Lower lobe of right lung (tissue), 2 donors: Measurements from ENCODE around the gene NKG7. TPM values are rescaled to one million over a fixed set of nuclear protein-coding genes. Genes with fewer than 3 reads are reported as not detected.

Experiments used
- ATAC-seq, 2 donors: fragments of 200-7000 bp; cut with Tn5 transposase; one replicate each; pipeline ENCODE4 v1.9.1; 2020 to 2022; ENCODE audit warnings: mild to moderate bottlenecking in 2 of 2, moderate library complexity in 2 of 2
- DNase-seq: peaks from one replicate; pipeline ENCODE4 v3.0.0-alpha.2; 2020
- H3K27ac ChIP-seq: fragments of 200-600 bp; one replicate; pipeline ENCODE4 v1.8.0; 2022
- H3K27me3 ChIP-seq: fragments of 200-600 bp; one replicate; pipeline ENCODE4 v1.8.0; 2022; ENCODE audit warnings: low read depth
- H3K36me3 ChIP-seq: fragments of 200-600 bp; one replicate; pipeline ENCODE4 v1.8.0; 2022; ENCODE audit warnings: mild to moderate bottlenecking
- H3K4me1 ChIP-seq: fragments of 200-600 bp; one replicate; pipeline ENCODE4 v1.8.0; 2022
- H3K4me3 ChIP-seq: fragments of 200-600 bp; one replicate; pipeline ENCODE4 v1.8.0; 2022; ENCODE audit warnings: mild to moderate bottlenecking
- H3K9me3 ChIP-seq: fragments of 200-600 bp; one replicate; pipeline ENCODE4 v1.8.0; 2022
- CTCF ChIP-seq: fragments of 200-600 bp; IDR thresholded peaks from one replicate; pipeline ENCODE4 v1.8.0; 2022; ENCODE audit warnings: antibody characterized with exemption, mild to moderate bottlenecking
- intact Hi-C: fragments of 100-400 bp; cut with DNase I; formaldehyde crosslinking; loops from one replicate; pipeline ENCODE4 v1.11.0; 2022
- total RNA-seq: library from RNA; stranded (reverse); fragmentation: NEBNext Ultra II Directional; extraction: Animal tissue kit (Norgen Biotek cat#: 25700); gene quantifications from one replicate; pipeline ENCODE4 v1.2.1, GENCODE V29; 2021
- donor health status: DM: no; HTN: yes; CAD: no; lungs with severe emphysema.

Gene NKG7
- total RNA-seq, 1 donor from 2014 or later, result 31.7 TPM

DNA sequence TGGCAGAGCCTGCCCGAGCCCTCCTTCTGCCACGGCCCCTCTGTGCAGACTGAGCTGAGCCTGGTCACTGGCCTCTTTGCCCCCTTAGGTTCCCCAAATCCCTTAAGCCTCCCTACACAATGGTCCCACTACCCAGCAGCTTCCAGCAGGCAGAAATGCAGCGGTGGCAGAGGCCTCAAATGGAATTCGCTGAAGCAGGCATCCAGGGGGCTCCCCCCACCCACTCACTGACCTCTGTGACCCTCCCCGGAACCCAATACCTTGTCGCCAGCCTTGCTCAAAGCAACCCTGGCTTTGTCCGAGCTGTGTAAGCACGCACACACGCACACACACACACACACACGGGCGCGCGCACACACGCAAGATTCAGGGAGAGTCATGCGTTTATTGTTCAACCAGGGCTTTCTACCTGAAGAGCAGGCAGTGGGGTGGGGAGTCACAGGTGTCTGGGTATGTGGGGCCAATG lies 15.5 kb upstream of the NKG7 start, which contains the start of gene LIM2:
TSS of gene LIM2 (minus strand) at position 51 of the 466 bp plus-strand sequence. CDS start 531 bp downstream, outside the sequence.
- no peak for ATAC-seq
- H3K4me3 ChIP-seq, result no peak within 1 kb of the TSS
- no peak for DNase-seq
- no peaks in the 10 kb centered on the region for H3K36me3 ChIP-seq
- no peaks in the 10 kb centered on the region for H3K27me3 ChIP-seq
- intact Hi-C loops, result no loop called here
- no peak within 1 kb of the TSS for H3K27ac ChIP-seq
- no peaks in the 10 kb centered on the region for H3K9me3 ChIP-seq
- TF ChIP-seq CTCF, result no peak
- H3K4me1 ChIP-seq, result no peaks in the 10 kb centered on the region

DNA sequence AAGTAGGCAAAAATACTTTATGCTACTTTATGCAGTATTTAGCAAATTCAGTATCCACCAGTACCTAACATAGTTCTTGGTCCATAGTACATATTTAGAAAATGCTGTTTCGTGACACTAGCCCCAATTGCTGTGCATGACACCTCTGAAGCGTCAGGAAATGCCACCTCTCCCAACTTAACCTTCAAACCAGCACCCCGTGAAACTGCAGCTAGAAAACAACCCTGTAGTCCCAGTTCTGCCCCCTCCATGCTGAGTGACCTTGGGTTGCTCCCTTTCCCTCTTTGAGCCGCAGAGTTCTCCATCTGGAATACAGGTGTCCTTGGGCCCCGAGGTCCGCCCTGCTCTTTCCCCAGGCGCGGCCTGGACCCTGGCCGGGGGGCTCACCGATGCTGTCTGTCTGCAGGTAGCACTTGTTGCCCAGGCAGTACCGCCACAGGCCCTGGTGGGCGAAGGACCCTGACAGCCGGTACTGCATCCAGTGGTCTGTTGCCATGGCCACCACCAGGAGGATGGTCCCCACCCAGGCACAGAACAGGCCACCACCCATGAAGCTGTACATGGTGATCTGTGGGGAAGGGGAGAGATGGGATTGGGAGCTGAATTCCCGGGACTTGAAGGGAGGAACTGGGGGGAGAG lies 14.5 kb upstream of the NKG7 start:
- Histone ChIP-seq H3K27me3 (no peaks in the 10 kb centered on the region), H3K4me3 (no peak overlapping the region), H3K4me1 (no peaks in the 10 kb centered on the region), H3K27ac (no peak overlapping the region), H3K36me3 (no peaks in the 10 kb centered on the region), H3K9me3 (no peaks in the 10 kb centered on the region)
- DNase-seq, result no peak
- intact Hi-C loops, result no loop called here
- TF ChIP-seq CTCF, result no peak
- ATAC-seq, result no peak

GRCh38 chr19:51382004-51382403 lies 9.6 kb upstream of the NKG7 start:
- DNase-seq (no peak), ATAC-seq (no peak)
- Histone ChIP-seq H3K4me1 (no peaks in the 10 kb centered on the region), H3K4me3 (no peak overlapping the region), H3K36me3 (no peaks in the 10 kb centered on the region), H3K27me3 (no peaks in the 10 kb centered on the region), H3K9me3 (no peaks in the 10 kb centered on the region), H3K27ac (no peak overlapping the region)
- intact Hi-C loops, result no loop called here
- TF ChIP-seq CTCF, result no peak

DNA sequence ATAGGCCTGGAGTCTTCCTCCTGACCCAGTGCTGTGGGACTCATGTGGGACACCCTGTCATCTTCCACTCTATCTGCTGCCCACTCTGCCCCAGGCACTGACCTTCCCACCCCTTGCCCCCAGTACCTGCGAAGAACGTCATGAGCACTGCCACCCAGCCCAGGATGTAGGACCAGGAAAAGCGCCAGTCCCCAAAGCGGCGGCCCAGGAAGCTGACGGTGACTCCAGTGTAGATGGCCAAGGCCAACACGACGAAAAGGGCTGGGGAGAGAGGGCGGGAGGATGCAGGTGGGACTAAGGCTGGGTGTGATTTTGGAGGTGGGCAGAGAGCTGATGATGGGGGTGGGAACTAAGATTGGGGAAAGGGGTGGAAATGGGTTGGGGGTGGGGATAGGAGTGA lies 7.9 kb upstream of the NKG7 start:
- Histone ChIP-seq H3K27me3 (no peaks in the 10 kb centered on the region), H3K27ac (no peak overlapping the region), H3K4me3 (no peak overlapping the region), H3K36me3 (no peaks in the 10 kb centered on the region), H3K4me1 (no peaks in the 10 kb centered on the region), H3K9me3 (no peaks in the 10 kb centered on the region)
- intact Hi-C loops, result no loop called here
- DNase-seq, result no peak
- no peak for ATAC-seq
- TF ChIP-seq CTCF, result no peak

- DNase-seq (no peak), ATAC-seq (no peak)
- no peak overlapping the region for H3K4me3 ChIP-seq
- no peaks in the 10 kb centered on the region for H3K36me3 ChIP-seq
- H3K4me1 ChIP-seq, result no peaks in the 10 kb centered on the region
- intact Hi-C loops, result no loop called here
- no peaks in the 10 kb centered on the region for H3K27me3 ChIP-seq
- no peaks in the 10 kb centered on the region for H3K9me3 ChIP-seq
- TF ChIP-seq CTCF, result no peak
- H3K27ac ChIP-seq, result no peak overlapping the region
These were observed 5.0 kb upstream of the NKG7 start for GRCh38 chr19:51377422-51377821.
